SK-MEL-5 (cell line): ENCODE measurements around the gene ATXN7L3. TPM values are rescaled to one million over a fixed set of nuclear protein-coding genes. Genes with fewer than 3 reads are reported as not detected.
"Not testable (repeated sequence)": the region's sequence is repeated elsewhere in the genome, so short reads cannot be mapped to it uniquely, and the experiment has no call there.

Experiments used
- DNase-seq: peaks from one replicate; pipeline ENCODE4 v3.0.0-alpha.2; 2016; ENCODE audit warnings: low read depth, low spot score
- in situ Hi-C: cut with HindIII; loops from 2 replicates; pipeline ENCODE4 v1.10.0; 2016; ENCODE audit warnings: low sequenced_read_pairs, high pct_unique_total_duplicates, low pct_unique_long_range_greater_than_20kb
- small RNA-seq, 2 experiments: library from RNA; depleted of rRNA; stranded (forward); fragments of <200 nt; gene quantifications; one replicate each; pipeline ENCODE3, GENCODE V24; 2014
- total RNA-seq: library from RNA; depleted of rRNA; stranded (reverse); fragments of >200 nt; shearing (Covaris generic); gene quantifications from 2 replicates; pipeline ENCODE4 v1.2.3, GENCODE V29; 2014; rRNA removed

ATXN7L3 gene
- total RNA-seq, 1 experiment from 2014 or later = 28.8 TPM

- no peak for DNase-seq
- in situ Hi-C loops = no loop called here
These were observed 40.0 kb downstream of the ATXN7L3 start for GRCh38 chr17:44159519-44160210.

- in situ Hi-C loops = no loop called here
- no peak for DNase-seq
These were observed 44.2 kb downstream of the ATXN7L3 start for GRCh38 chr17:44155488-44155887.

- no peak for DNase-seq
- in situ Hi-C loops = no loop called here
These were observed 46.8 kb downstream of the ATXN7L3 start for GRCh38 chr17:44152875-44153274.

GRCh38 chr17:44149750-44150329, 49.8 kb downstream of the ATXN7L3 start:
- no peak for DNase-seq
- in situ Hi-C loops = no loop called here

- DNase-seq, in situ Hi-C loops: not testable (repeated sequence)
These were observed 50.6 kb downstream of the ATXN7L3 start for GRCh38 chr17:44149066-44149465.

GRCh38 chr17:44147812-44148211, 51.9 kb downstream of the ATXN7L3 start:
- no peak for DNase-seq
- in situ Hi-C loops = no loop called here

GRCh38 chr17:44146375-44147346, 53.0 kb downstream of the ATXN7L3 start:
- in situ Hi-C loops = no loop called here

GRCh38 chr17:44144966-44145739, 54.5 kb downstream of the ATXN7L3 start:
- DNase-seq = no peak
- in situ Hi-C loops = no loop called here

More at GRCh38 chr17:44146375-44147346, 53.0 kb downstream of the ATXN7L3 start:
- no peak for DNase-seq

- DNase-seq, in situ Hi-C loops: not testable (repeated sequence)
These were observed 55.8 kb downstream of the ATXN7L3 start for GRCh38 chr17:44143921-44144320.

Small RNA genes lying within 50 kb of the gene (small RNA-seq; reads per million reads assigned to genes)
- 0 to 0.05 reads per million in 2 experiments for gene MIR6782

Other genes with a start within 250 kb of the ATXN7L3 start
- gene PYY, start 245.9 kb downstream of the ATXN7L3 start, total RNA-seq = not detected in 2 replicates
- gene NAGS, start 195.3 kb downstream of the ATXN7L3 start, total RNA-seq = 0.96 and 1.8 TPM in 2 replicates
- gene TMEM101, start 184.9 kb downstream of the ATXN7L3 start, total RNA-seq = 72.6 and 77.1 TPM in 2 replicates
- gene LSM12, start 133.2 kb downstream of the ATXN7L3 start, total RNA-seq = 49.2 and 49.8 TPM in 2 replicates
- gene G6PC3, start 129.1 kb downstream of the ATXN7L3 start, total RNA-seq = 81.4 and 84.1 TPM in 2 replicates
- 30.6 and 33.7 TPM in 2 replicates for gene HDAC5, start 76.2 kb downstream of the ATXN7L3 start, total RNA-seq
- gene HROB, start 58.0 kb downstream of the ATXN7L3 start, total RNA-seq = 3.2 and 4.2 TPM in 2 replicates
- not detected in 2 replicates for gene ASB16, start 29.2 kb downstream of the ATXN7L3 start, total RNA-seq
- 25.7 and 27.0 TPM in 2 replicates for gene TMUB2, start 12.9 kb downstream of the ATXN7L3 start, total RNA-seq
- gene UBTF, start 19.8 kb upstream of the ATXN7L3 start, total RNA-seq = 52.9 and 59.1 TPM in 2 replicates
- gene SLC4A1, start 68.3 kb upstream of the ATXN7L3 start, total RNA-seq = 0.05 TPM in 1 of 2 replicates, not detected in the other
- gene RUNDC3A, start 108.7 kb upstream of the ATXN7L3 start, total RNA-seq = 0.50 and 0.67 TPM in 2 replicates
- 121 and 134 TPM in 2 replicates for gene SLC25A39, start 124.9 kb upstream of the ATXN7L3 start, total RNA-seq
- 197 and 275 TPM in 2 replicates for gene GRN, start 145.4 kb upstream of the ATXN7L3 start, total RNA-seq
- 5.0 and 5.3 TPM in 2 replicates for gene FAM171A2, start 164.0 kb upstream of the ATXN7L3 start, total RNA-seq
- 0.43 TPM in 1 of 2 replicates, not detected in the other for gene ITGA2B, start 189.8 kb upstream of the ATXN7L3 start, total RNA-seq